ENCODE measurements around the gene ANO2. TPM values are rescaled to one million over a fixed set of nuclear protein-coding genes. Genes with fewer than 3 reads are reported as not detected.

The ANO2 gene
- total RNA-seq, 1 experiment from 2014 or later: 0.68 TPM

DNA sequence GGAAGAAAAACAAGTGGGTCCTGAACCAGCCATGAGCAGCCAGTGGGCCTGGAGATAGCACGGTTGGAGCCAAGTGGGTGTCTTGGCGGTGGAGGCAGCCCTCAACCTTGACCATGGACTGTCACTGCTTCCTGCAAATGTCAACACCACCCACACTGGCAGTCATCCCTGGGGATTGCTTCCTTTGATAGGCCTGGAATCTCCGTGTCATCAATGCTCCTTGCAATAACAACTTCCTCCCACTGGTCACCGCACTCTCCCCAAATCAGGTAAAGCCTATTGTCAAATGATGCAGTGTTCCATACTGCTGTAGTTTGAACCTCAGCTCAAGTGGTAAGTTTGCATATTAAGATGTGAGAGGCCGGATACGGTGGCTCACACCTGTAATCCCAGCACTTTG lies 384.0 kb downstream of the ANO2 start:
- H3K4me3 Mint-ChIP-seq (ENCODE audit: unreplicated experiment): no peak overlapping the region
- H3K36me3 ChIP-seq (ENCODE audit: control insufficient read depth, insufficient read depth, low read length): no peaks in the 10 kb centered on the region
- H3K4me1 ChIP-seq: peaks cover 6% of the 10 kb centered on the region
- H3K9me3 Mint-ChIP-seq (ENCODE audit: unreplicated experiment): no peaks in the 10 kb centered on the region
- no peak overlapping the region for H3K27ac Mint-ChIP-seq (ENCODE audit: unreplicated experiment)
- TF ChIP-seq, protein P1, sequence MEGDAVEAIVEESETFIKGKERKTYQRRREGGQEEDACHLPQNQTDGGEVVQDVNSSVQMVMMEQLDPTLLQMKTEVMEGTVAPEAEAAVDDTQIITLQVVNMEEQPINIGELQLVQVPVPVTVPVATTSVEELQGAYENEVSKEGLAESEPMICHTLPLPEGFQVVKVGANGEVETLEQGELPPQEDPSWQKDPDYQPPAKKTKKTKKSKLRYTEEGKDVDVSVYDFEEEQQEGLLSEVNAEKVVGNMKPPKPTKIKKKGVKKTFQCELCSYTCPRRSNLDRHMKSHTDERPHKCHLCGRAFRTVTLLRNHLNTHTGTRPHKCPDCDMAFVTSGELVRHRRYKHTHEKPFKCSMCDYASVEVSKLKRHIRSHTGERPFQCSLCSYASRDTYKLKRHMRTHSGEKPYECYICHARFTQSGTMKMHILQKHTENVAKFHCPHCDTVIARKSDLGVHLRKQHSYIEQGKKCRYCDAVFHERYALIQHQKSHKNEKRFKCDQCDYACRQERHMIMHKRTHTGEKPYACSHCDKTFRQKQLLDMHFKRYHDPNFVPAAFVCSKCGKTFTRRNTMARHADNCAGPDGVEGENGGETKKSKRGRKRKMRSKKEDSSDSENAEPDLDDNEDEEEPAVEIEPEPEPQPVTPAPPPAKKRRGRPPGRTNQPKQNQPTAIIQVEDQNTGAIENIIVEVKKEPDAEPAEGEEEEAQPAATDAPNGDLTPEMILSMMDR (IDR thresholded peaks at IDR 0.05; ENCODE audit: insufficient read depth in 1 of 2, low read depth in 1 of 2, low read length in 1 of 2, severe bottlenecking in 1 of 2, unreplicated experiment in 1 of 2): peak in 1 of 2 experiments; percentile 18
- peak; percentile 34 to 46 for DNase-seq
- ChIA-PET CTCF (no interaction called here), POLR2A (no interaction called here)
- BruUV-seq (replicated peaks): no TSS peak
- no peak overlapping the region for H3K4me3 ChIP-seq (ENCODE audit: low read depth, low read length)
- H3K27me3 Mint-ChIP-seq (ENCODE audit: insufficient read depth, unreplicated experiment): no peaks in the 10 kb centered on the region
- no peaks in the 10 kb centered on the region for H3K27me3 ChIP-seq (replicated peaks; ENCODE audit: control insufficient read depth, insufficient read depth, low read length)
- H3K9me3 ChIP-seq: no peaks in the 10 kb centered on the region
- no peaks in the 10 kb centered on the region for H3K36me3 Mint-ChIP-seq (ENCODE audit: insufficient read depth, unreplicated experiment)
- intact Hi-C loops (cut with micrococcal nuclease; ENCODE audit: unreplicated experiment): loop anchor here (2.0 kb wide), 1 partner anchor 88 kb away; no protein-coding TSS in a partner anchor
- peaks cover 8% of the 10 kb centered on the region for H3K4me1 Mint-ChIP-seq (ENCODE audit: low read depth, unreplicated experiment)

DNA sequence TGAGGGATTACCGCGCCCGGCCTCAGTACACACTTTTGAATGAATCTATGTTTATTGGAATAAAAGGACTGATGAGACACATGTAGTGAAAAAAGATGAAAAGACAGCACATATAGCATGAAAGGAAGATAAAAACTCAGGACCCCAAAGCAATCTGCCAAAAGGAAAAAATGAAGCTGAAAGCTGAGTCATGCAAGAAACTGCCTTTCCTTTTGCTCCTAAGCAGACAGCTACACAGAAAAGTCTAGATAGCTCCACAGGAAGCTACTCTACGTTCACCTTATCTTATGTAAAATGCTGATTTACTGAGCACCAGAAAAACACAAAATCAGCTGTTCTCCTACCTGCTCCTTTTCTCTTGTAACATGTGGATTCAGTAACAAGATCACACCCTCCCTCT lies 384.8 kb downstream of the ANO2 start:
- DNase-seq: no peak
- H3K27me3 Mint-ChIP-seq (ENCODE audit: insufficient read depth, unreplicated experiment): no peaks in the 10 kb centered on the region
- CTCF ChIA-PET: interaction anchor here (0.7 kb wide), 1 partner anchor 668 kb away, joined by 4 read pairs; no protein-coding TSS in a partner anchor
- no peaks in the 10 kb centered on the region for H3K36me3 Mint-ChIP-seq (ENCODE audit: insufficient read depth, unreplicated experiment)
- no peaks in the 10 kb centered on the region for H3K9me3 Mint-ChIP-seq (ENCODE audit: unreplicated experiment)
- intact Hi-C loops (cut with micrococcal nuclease; ENCODE audit: unreplicated experiment): loop anchor here (2.0 kb wide), 1 partner anchor 89 kb away; no protein-coding TSS in a partner anchor
- no peak overlapping the region for H3K4me3 Mint-ChIP-seq (ENCODE audit: unreplicated experiment)
- H3K36me3 ChIP-seq (ENCODE audit: control insufficient read depth, insufficient read depth, low read length): no peaks in the 10 kb centered on the region
- peaks cover 6% of the 10 kb centered on the region for H3K4me1 Mint-ChIP-seq (ENCODE audit: low read depth, unreplicated experiment)
- no peak overlapping the region for H3K4me3 ChIP-seq (ENCODE audit: low read depth, low read length)
- no peaks in the 10 kb centered on the region for H3K27me3 ChIP-seq (replicated peaks; ENCODE audit: control insufficient read depth, insufficient read depth, low read length)
- H3K27ac Mint-ChIP-seq (ENCODE audit: unreplicated experiment): no peak overlapping the region
- no TSS peak for BruUV-seq (replicated peaks)
- no peaks in the 10 kb centered on the region for H3K9me3 ChIP-seq
- POLR2A ChIA-PET: no interaction called here
- peaks cover 6% of the 10 kb centered on the region for H3K4me1 ChIP-seq
- TF ChIP-seq, protein P1 (IDR thresholded peaks at IDR 0.05; ENCODE audit: insufficient read depth in 1 of 2, low read depth in 1 of 2, low read length in 1 of 2, severe bottlenecking in 1 of 2, unreplicated experiment in 1 of 2): no peak

DNA sequence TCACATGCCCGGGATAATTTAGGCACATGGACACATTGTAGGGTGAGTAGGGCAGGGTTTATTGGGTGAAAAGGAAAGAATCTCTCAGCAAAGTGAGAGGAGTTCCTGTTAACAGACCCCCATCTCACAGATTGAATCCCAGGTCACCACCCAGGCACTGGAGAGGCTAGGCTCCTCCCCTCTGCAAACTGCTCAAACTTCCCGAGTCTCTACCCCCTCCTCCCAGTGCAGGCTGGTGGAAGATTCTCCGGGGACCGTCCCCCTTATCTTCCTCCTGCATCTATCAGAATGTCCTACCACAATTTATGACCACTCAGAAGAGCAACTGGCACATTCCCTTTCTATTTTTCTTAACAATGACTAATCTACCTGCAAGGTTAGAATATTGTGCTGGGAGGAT lies 387.2 kb downstream of the ANO2 start:
- H3K27ac Mint-ChIP-seq (ENCODE audit: unreplicated experiment): no peak overlapping the region

More for the DNA sequence above, 387.2 kb downstream of the ANO2 start:
- H3K4me1 Mint-ChIP-seq (ENCODE audit: low read depth, unreplicated experiment): peaks cover 6% of the 10 kb centered on the region
- Histone ChIP-seq H3K4me1 (peaks cover 6% of the 10 kb centered on the region), H3K27me3 (replicated peaks; ENCODE audit: control insufficient read depth, insufficient read depth, low read length) (no peaks in the 10 kb centered on the region), H3K4me3 (ENCODE audit: low read depth, low read length) (no peak overlapping the region), H3K36me3 (ENCODE audit: control insufficient read depth, insufficient read depth, low read length) (no peaks in the 10 kb centered on the region), H3K9me3 (no peaks in the 10 kb centered on the region)
- ChIA-PET POLR2A (no interaction called here), CTCF (no interaction called here)
- H3K27me3 Mint-ChIP-seq (ENCODE audit: insufficient read depth, unreplicated experiment): no peaks in the 10 kb centered on the region
- no peak for DNase-seq
- no peaks in the 10 kb centered on the region for H3K36me3 Mint-ChIP-seq (ENCODE audit: insufficient read depth, unreplicated experiment)
- BruUV-seq (replicated peaks): no TSS peak
- no peak overlapping the region for H3K4me3 Mint-ChIP-seq (ENCODE audit: unreplicated experiment)
- TF ChIP-seq, protein P1 (IDR thresholded peaks at IDR 0.05; ENCODE audit: insufficient read depth in 1 of 2, low read depth in 1 of 2, low read length in 1 of 2, severe bottlenecking in 1 of 2, unreplicated experiment in 1 of 2): no peak
- H3K9me3 Mint-ChIP-seq (ENCODE audit: unreplicated experiment): no peaks in the 10 kb centered on the region
- intact Hi-C loops (cut with micrococcal nuclease; ENCODE audit: unreplicated experiment): no loop called here
